Thymus (tissue), 14 donors: ENCODE data around the gene CAPN11. TPM values are rescaled to one million over a fixed set of nuclear protein-coding genes. Genes with fewer than 3 reads are reported as not detected.
A peak's percentile ranks its signal among the peaks of the same experiment; 100 is the strongest.

Experiments
- DNase-seq, 9 donors: peaks; one replicate each; pipeline ENCODE4 v3.0.0-alpha.2; 2013; ENCODE audit warnings: low spot score in 9 of 9, low read depth in 6 of 9, missing footprints in 1 of 9
- H3K27ac ChIP-seq, 2 donors: one replicate each; pipeline ENCODE4 v1.5.1; 2013; ENCODE audit warnings: control low read depth in 1 of 2, low read depth in 1 of 2, low read length in 1 of 2, mild to moderate bottlenecking in 1 of 2, moderate library complexity in 1 of 2
- H3K27me3 ChIP-seq, 2 donors: one replicate each; pipeline ENCODE4 v1.5.1; 2013; ENCODE audit warnings: low read length in 1 of 2; ENCODE audit not compliant: control insufficient read depth in 2 of 2, insufficient read depth in 1 of 2
- H3K36me3 ChIP-seq, 2 donors: one replicate each; pipeline ENCODE4 v1.5.1; 2013; ENCODE audit warnings: low read length in 1 of 2, mild to moderate bottlenecking in 1 of 2, moderate library complexity in 1 of 2; ENCODE audit not compliant: control insufficient read depth in 2 of 2, insufficient read depth in 2 of 2
- H3K4me1 ChIP-seq, 2 donors: one replicate each; pipeline ENCODE4 v1.5.1; 2013; ENCODE audit warnings: low read length in 2 of 2; ENCODE audit not compliant: control insufficient read depth in 2 of 2, insufficient read depth in 2 of 2
- H3K4me3 ChIP-seq, 2 donors: one replicate each; pipeline ENCODE4 v1.5.1; 2013; ENCODE audit warnings: low read length in 2 of 2, control low read depth in 1 of 2, mild to moderate bottlenecking in 1 of 2
- H3K9me3 ChIP-seq, 2 donors: one replicate each; pipeline ENCODE4 v1.5.1; 2013; ENCODE audit warnings: low read length in 1 of 2, mild to moderate bottlenecking in 1 of 2; ENCODE audit not compliant: control insufficient read depth in 2 of 2, insufficient read depth in 1 of 2
- WGBS: extraction: QIAGEN DNeasy Blood & Tissue Kit; methylation state at CpG from one replicate; pipeline ENCODE4 v1.1.7; 2013; 5-methylcytosine and 5-hydroxymethylcytosine counted together
- long read RNA-seq, 10 donors: transcript quantifications; one replicate each; lab custom pipeline, GENCODE V29; 2026
- polyA plus RNA-seq: library from polyadenylated mRNA; stranded (reverse); fragments of 200-250 nt; gene quantifications from one replicate; pipeline ENCODE4 v1.2.3, GENCODE V29; 2013
- total RNA-seq: library from RNA; stranded (reverse); fragments of 120-200 nt; gene quantifications from one replicate; pipeline ENCODE4 v1.2.4, GENCODE V29; 2013
- donor health status: healthy.

CAPN11 gene
- 3.5 TPM for total RNA-seq
- polyA plus RNA-seq, result 1.0 TPM
- long read RNA-seq, donor 1, result 0 reads
- long read RNA-seq, donor 2, result 0 reads
- long read RNA-seq, donor 3, result 0 reads
- long read RNA-seq, donor 4, result 0 reads
- long read RNA-seq, donor 5, result 0 reads
- long read RNA-seq, donor 6, result 0 reads
- long read RNA-seq, donor 7, result 0 reads
- long read RNA-seq, donor 8, result 0 reads
- long read RNA-seq, donor 9, result 0 reads
- long read RNA-seq, donor 10, result 0 reads

GRCh38 chr6:44158770-44159228 lies at the start of gene CAPN11:
Gene CAPN11 (plus strand): TSS chr6:44158820. CDS start chr6:44158849, 29 bp downstream.
- H3K4me1 ChIP-seq, result peaks cover 28 to 80% of the 10 kb centered on the region in 2 donors
- no peak within 1 kb of the TSS for H3K27ac ChIP-seq
- H3K27me3 ChIP-seq, result no peaks in the 10 kb centered on the region
- DNase-seq, result no peak
- H3K36me3 ChIP-seq, result peaks cover 3 to 6% of the 10 kb centered on the region in 2 donors
- WGBS, result 97% methylated on average over 5 of the region's 5 CpGs
- peaks cover 0 to 11% of the 10 kb centered on the region in 2 donors for H3K9me3 ChIP-seq
- H3K4me3 ChIP-seq, result no peak within 1 kb of the TSS

GRCh38 chr6:44109212-44109611 lies 49.4 kb upstream of the CAPN11 start:
- no peak overlapping the region for H3K27ac ChIP-seq
- DNase-seq, result no peak
- WGBS, result 98% methylated on average over 10 of the region's 10 CpGs
- H3K4me1 ChIP-seq, result peaks cover 0 to 3% of the 10 kb centered on the region in 2 donors
- no peaks in the 10 kb centered on the region for H3K9me3 ChIP-seq
- H3K36me3 ChIP-seq, result peaks cover 56 to 79% of the 10 kb centered on the region in 2 donors
- no peak overlapping the region for H3K4me3 ChIP-seq
- no peaks in the 10 kb centered on the region for H3K27me3 ChIP-seq

- Histone ChIP-seq H3K4me1 (peaks cover 0 to under 1% of the 10 kb centered on the region in 2 donors), H3K4me3 (no peak overlapping the region), H3K27ac (no peak overlapping the region), H3K36me3 (peaks cover 51 to 74% of the 10 kb centered on the region in 2 donors), H3K27me3 (no peaks in the 10 kb centered on the region), H3K9me3 (no peaks in the 10 kb centered on the region)
- 94% methylated on average over 6 of the region's 6 CpGs for WGBS
- no peak for DNase-seq
Measured at GRCh38 chr6:44110005-44110676, 48.5 kb upstream of the CAPN11 start.

- no peaks in the 10 kb centered on the region for H3K9me3 ChIP-seq
- no peak overlapping the region for H3K27ac ChIP-seq
- no peak overlapping the region for H3K4me3 ChIP-seq
- DNase-seq, result no peak
- H3K4me1 ChIP-seq, result peaks cover 5 to 8% of the 10 kb centered on the region in 2 donors
- H3K27me3 ChIP-seq, result no peaks in the 10 kb centered on the region
- WGBS, result over 99% methylated on average over 3 of the region's 3 CpGs
- H3K36me3 ChIP-seq, result peaks cover 56 to 77% of the 10 kb centered on the region in 2 donors
Measured at GRCh38 chr6:44110966-44111365, 47.7 kb upstream of the CAPN11 start.

GRCh38 chr6:44111434-44112417 lies 46.9 kb upstream of the CAPN11 start:
- H3K9me3 ChIP-seq, result no peaks in the 10 kb centered on the region
- H3K36me3 ChIP-seq, result peaks cover 56 to 76% of the 10 kb centered on the region in 2 donors
- H3K27me3 ChIP-seq, result no peaks in the 10 kb centered on the region
- H3K4me3 ChIP-seq, result no peak overlapping the region
- no peak for DNase-seq
- H3K27ac ChIP-seq, result no peak overlapping the region
- 90% methylated on average over 6 of the region's 6 CpGs for WGBS
- peaks cover 13 to 15% of the 10 kb centered on the region in 2 donors for H3K4me1 ChIP-seq

- H3K27ac ChIP-seq, result no peak overlapping the region
- DNase-seq, result no peak
- H3K27me3 ChIP-seq, result no peaks in the 10 kb centered on the region
- no peaks in the 10 kb centered on the region for H3K9me3 ChIP-seq
- peaks cover 24% of the 10 kb centered on the region in 2 donors for H3K4me1 ChIP-seq
- peaks cover 53 to 70% of the 10 kb centered on the region in 2 donors for H3K36me3 ChIP-seq
- 90% methylated on average over 3 of the region's 3 CpGs for WGBS
- H3K4me3 ChIP-seq, result no peak overlapping the region
Measured at GRCh38 chr6:44113414-44113813, 45.2 kb upstream of the CAPN11 start.

GRCh38 chr6:44115866-44116265 lies 42.8 kb upstream of the CAPN11 start:
- H3K27me3 ChIP-seq, result no peaks in the 10 kb centered on the region
- 42% methylated on average over 5 of the region's 5 CpGs for WGBS
- no peaks in the 10 kb centered on the region for H3K9me3 ChIP-seq
- no peak overlapping the region for H3K27ac ChIP-seq
- no peak for DNase-seq
- peaks cover 24% of the 10 kb centered on the region in 2 donors for H3K4me1 ChIP-seq
- peaks cover 36 to 52% of the 10 kb centered on the region in 2 donors for H3K36me3 ChIP-seq
- H3K4me3 ChIP-seq, result no peak overlapping the region

- no peak for DNase-seq
- Histone ChIP-seq H3K4me1 (peaks cover 24 to 28% of the 10 kb centered on the region in 2 donors), H3K9me3 (no peaks in the 10 kb centered on the region), H3K27ac (peak overlapping the region in 1 of 2 donors; percentile 1), H3K36me3 (peaks cover 28 to 42% of the 10 kb centered on the region in 2 donors), H3K4me3 (no peak overlapping the region), H3K27me3 (no peaks in the 10 kb centered on the region)
- WGBS, result 84% methylated on average over 4 of the region's 4 CpGs
Measured at GRCh38 chr6:44116641-44117382, 41.8 kb upstream of the CAPN11 start.
